ENCODE data around the gene GSE1. TPM values are rescaled to one million over a fixed set of nuclear protein-coding genes. Genes with fewer than 3 reads are reported as not detected.

GSE1 gene
- total RNA-seq, 2 donors from 2014 or later, result 57.2 to 62.5 TPM

- intact Hi-C loops (cut with DNase I), result no loop called here
- DNase-seq (ENCODE audit: low spot score), result no peak
Measured at GRCh38 chr16:85637061-85637807, 24.1 kb downstream of the GSE1 start.

DNA sequence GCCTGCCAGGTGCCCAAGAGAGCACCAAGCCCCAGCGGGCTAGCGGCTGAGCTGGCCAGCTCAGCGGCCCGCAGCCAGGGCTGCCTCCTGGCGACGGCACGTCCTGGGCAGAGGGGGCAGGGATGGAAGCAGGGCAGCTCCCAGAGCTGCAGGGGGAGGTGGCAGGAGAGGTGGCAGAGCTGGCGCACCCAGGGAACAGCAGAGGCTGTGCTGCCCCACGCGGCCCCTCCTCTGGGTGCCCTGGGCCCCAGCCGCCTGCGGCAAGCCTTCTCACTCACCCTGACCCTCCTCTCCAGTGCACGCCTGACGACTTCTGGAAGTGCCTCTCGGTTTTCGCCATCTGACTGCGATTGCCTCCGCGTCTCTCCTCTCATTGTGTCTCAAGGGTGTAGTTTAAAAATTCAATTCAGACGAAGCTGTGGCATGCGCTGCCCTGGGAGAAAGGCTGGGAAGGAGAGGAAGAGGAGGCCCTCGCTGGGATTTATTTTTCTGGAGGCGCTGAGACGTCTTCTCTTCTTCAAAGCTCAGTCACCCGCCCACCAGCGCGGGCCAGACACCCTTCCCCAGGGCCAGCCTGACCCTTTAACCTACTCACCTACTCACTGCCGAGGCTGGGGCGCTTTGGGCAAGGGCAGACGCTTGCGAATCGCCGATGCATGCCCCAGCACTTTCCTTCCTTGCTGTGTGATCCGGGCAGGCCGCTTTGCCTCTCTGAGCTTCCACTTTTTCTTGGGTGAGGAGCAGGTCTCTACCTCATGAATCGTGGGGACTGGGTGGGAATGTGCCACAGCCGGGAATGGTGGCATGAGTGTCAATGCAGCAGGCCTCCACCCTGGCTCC lies 24.9 kb downstream of the GSE1 start:
- no peak for DNase-seq (ENCODE audit: low spot score)
- intact Hi-C loops (cut with DNase I), result no loop called here

- intact Hi-C loops (cut with DNase I), result no loop called here
- no peak for DNase-seq (ENCODE audit: low spot score)
Measured at GRCh38 chr16:85638695-85639409, 25.7 kb downstream of the GSE1 start.

GRCh38 chr16:85639529-85640253 lies 26.6 kb downstream of the GSE1 start:
- intact Hi-C loops (cut with DNase I), result no loop called here

DNA sequence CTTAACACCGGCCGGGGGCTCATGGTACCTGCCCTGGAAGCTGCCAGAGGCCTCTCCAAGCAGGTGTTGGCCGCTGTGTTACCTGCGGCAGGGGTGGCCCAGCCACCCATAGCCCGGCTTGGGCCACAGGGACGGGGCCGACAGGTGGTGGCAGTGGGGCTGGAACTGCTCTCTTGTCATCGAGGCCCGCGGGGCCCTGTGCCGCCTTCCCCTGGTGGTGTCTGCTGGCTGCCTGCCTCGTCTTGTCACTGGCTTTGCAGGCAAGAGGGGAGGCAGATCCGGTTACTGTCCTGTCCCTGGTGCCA lies 27.1 kb downstream of the GSE1 start:
- DNase-seq (ENCODE audit: low spot score), result no peak
- intact Hi-C loops (cut with DNase I), result no loop called here

More at GRCh38 chr16:85639529-85640253, 26.6 kb downstream of the GSE1 start:
- DNase-seq (ENCODE audit: low spot score), result no peak

DNA sequence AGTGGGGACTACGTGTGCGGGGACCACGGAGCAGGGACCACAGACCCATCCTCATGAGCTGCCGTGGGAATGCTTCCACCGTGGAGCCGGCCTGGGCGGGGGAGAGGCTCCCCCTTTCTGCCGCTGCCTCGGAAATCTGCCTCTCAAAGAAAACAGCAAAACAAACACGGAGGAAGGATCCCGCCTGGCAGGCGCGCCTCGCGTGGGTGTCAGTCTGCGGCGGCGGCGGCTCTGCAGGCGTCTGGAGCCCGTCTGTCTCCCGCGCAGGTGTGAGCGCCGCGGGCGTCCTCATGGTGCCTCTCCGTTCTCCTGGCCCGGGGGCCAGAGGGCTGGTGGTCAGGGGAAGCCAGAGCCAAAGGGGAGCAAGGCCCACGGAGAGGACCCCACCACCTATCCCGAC lies 27.5 kb downstream of the GSE1 start:
- intact Hi-C loops (cut with DNase I), result no loop called here
- DNase-seq (ENCODE audit: low spot score), result no peak

DNA sequence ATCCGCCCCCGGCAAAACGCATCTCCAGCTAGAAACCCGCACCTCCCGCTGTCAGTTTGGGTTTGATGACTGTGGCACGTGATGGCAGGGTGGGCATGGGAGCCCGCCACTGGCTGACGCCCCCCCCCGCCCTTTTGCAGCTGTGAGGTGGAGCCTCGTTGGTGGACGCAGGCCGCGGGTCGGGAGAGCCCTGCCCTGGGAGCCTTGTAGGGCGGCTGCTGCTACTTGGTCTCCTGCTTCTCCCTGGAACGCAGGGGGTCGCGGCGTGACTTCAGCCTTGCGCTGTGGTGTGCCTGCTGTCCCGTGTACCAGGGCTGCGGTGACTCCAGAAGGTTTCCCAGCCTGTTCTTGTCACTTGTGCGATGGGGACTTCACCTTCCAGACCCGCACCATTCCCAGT lies 28.2 kb downstream of the GSE1 start:
- intact Hi-C loops (cut with DNase I), result no loop called here
- no peak for DNase-seq (ENCODE audit: low spot score)

DNA sequence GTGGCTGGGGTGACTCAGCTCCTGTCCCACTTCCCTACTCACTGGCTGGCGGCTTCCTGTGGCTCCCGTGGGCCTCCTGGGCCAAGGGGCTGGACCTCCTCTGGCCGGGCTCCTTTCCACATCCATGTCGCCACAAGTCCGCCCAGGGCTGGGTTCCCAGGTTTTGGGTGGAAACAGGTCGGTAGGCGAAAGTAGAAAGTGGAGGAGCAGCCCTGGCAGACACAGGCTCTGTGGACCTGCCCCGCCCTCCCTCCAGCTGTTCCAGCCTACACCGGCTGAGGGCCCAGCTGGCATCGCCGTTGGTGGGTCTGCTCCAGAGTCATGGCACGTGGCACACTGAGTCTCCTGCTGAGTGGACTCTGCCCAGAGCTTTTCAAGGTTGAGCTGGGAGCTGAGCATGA lies 28.7 kb downstream of the GSE1 start:
- DNase-seq (ENCODE audit: low spot score), result peak; percentile 88
- intact Hi-C loops (cut with DNase I), result no loop called here

- no peak for DNase-seq (ENCODE audit: low spot score)
- intact Hi-C loops (cut with DNase I), result no loop called here
Measured at GRCh38 chr16:85642762-85643358, 29.7 kb downstream of the GSE1 start.

DNA sequence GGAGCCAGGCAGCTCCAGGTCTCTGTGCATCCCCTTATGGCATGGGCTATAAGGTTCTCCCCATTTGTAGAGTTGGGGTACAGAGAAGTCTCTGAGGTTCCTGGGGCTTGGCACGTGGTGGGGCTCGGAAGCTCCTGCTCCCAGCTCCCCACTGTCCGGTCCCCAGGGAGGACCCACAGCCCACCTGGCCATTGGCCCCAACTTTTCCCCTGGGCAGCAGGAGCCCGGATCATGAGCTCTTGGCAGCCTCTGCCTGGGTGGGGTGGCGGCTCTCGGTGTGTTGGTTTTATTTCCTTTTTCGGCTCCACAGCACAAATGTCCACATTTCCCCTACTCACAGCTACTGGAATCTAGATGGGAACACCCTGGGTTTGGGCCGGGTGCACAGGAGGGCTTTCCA lies 30.5 kb downstream of the GSE1 start:
- intact Hi-C loops (cut with DNase I), result no loop called here
- DNase-seq (ENCODE audit: low spot score), result no peak

DNA sequence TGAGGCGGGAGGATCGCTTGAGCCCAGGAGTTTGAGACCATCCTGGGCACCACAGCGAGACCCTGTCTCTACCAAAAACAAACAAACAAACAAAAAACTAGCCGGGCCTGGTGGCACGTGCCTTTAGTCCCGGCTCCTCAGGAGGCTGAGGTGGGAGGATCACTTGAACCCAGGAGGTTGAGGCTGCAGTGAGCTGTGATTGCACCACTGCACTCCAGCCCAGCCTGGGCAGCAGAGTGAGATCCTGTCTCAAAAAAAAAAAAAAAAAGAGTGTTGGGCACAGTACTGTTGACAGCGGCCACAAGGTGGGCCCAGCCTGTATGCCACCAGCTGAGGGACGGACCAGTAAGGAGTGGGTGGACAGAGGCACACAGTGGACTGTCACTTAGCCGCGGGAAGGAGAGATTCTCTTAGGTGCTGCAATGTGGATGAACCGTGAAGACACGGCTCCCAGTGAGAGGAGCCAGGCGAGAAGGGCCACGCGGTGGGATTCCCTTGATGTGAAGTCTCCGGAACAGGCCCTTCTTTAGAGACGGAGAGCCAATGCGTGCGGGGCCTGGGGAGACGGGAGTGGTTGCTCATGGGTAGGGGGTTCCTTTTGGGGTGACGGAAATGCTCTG lies 31.1 kb downstream of the GSE1 start:
- intact Hi-C loops (cut with DNase I), result no loop called here
- DNase-seq (ENCODE audit: low spot score), result no peak

DNA sequence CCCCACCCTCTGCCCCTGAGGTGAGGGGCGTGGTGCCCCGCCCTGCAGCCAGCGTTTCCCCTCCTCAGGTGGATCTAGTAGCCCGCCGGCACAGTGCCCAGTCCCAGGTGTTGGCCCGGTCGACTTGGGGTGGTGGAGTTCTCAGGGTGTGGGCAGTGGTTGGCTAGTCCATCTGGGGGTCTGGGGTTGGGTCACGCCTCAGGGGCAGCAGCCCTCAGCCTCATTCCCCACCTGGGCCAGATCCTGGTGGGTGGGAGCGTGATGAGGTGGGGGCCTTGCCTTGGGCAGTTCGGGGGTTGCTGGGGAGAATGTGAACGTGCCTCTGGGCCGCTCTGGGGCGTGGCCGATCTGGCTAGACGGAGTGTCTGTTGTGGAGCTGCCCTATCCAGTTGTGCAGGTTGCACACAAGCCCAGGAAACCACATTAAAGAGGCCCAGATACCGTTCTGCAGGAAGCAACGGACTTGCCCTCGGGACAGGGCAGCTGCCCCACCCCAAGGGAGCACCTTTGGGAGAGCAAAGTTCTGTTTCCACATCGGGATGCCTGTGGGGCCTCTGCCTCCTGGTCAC lies 32.0 kb downstream of the GSE1 start:
- DNase-seq (ENCODE audit: low spot score), result no peak
- intact Hi-C loops (cut with DNase I), result no loop called here

DNA sequence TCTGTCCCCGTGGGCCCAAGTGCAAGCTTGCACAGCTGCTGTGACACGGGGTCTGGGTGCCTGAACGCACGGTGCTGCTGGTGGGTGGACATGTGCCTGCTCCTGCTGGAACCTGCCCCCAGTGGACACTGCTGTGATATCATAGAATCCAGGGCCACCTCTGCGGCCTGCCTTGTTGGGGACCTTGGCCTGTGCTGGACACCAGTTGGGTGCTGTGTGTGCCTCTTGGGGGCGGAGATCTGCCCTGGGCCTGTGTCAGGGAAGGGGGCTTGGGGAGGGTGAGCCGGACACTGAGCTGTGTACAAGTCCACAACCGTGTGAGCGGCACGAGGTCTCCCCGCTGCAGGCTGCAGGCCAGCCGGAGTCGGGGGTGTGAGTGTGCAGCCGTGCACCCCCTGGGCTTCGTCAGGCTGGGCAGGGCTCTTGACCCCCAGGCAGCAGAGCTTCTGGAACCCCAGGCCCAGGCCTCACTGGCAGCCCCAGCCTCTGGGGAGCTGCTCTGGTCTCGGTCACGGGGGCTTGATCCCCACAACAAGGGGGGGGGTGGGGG lies 33.3 kb downstream of the GSE1 start:
- intact Hi-C loops (cut with DNase I), result no loop called here
- DNase-seq (ENCODE audit: low spot score), result no peak

GRCh38 chr16:85646976-85647375 lies 33.9 kb downstream of the GSE1 start:
- intact Hi-C loops (cut with DNase I), result no loop called here
- DNase-seq (ENCODE audit: low spot score), result no peak

DNA sequence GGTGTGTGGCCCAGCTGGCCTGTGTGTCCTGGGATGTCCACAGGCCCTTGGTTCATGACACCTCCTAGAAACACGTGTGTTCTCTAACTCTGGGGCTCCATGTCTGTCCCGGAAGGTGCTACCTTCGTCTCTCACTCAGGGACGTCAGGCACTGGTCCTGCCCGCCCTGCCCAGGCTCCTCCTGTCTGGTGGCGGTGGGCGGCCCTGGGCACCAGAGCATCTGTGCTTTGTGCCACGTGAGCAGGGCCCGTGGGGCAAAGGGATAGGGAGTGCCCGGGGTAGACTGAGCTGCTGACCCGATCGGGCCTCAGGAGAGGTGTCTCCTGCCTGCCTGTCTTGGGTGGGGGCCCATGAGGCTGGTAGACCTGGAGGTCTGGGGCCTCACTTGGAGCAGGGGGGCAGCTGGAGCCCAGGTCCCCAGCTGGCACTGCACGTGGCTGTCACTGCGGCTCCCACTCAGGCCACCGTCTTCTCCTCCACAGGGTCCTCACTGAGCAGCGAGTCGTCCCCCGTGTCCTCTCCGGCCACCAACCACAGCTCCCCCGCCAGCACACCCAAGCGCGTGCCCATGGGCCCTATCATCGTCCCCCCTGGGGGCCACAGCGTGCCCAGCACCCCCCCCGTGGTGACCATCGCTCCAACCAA lies 35.1 kb downstream of the GSE1 start:
- no peak for DNase-seq (ENCODE audit: low spot score)
- intact Hi-C loops (cut with DNase I), result no loop called here

DNA sequence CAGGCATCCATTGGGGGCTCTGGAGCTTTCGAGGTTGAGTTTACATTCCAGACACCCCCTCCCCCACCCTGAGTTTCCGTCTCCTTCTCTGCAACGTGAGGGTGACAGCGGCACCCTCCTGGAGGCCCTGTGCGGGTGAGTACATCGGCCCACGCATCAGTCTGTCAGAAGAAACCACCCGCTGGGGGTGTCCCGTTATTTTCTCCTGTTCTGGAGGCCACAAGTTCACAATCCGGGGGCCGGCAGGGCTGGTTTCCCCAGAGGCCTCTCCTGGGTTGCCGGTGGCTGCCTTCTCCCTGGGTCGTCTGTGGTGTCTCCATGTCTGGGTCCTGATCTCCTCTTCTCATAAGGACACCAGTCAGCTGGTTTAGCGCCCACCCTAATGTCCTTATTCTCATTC lies 35.7 kb downstream of the GSE1 start:
- intact Hi-C loops (cut with DNase I), result no loop called here
- no peak for DNase-seq (ENCODE audit: low spot score)

DNA sequence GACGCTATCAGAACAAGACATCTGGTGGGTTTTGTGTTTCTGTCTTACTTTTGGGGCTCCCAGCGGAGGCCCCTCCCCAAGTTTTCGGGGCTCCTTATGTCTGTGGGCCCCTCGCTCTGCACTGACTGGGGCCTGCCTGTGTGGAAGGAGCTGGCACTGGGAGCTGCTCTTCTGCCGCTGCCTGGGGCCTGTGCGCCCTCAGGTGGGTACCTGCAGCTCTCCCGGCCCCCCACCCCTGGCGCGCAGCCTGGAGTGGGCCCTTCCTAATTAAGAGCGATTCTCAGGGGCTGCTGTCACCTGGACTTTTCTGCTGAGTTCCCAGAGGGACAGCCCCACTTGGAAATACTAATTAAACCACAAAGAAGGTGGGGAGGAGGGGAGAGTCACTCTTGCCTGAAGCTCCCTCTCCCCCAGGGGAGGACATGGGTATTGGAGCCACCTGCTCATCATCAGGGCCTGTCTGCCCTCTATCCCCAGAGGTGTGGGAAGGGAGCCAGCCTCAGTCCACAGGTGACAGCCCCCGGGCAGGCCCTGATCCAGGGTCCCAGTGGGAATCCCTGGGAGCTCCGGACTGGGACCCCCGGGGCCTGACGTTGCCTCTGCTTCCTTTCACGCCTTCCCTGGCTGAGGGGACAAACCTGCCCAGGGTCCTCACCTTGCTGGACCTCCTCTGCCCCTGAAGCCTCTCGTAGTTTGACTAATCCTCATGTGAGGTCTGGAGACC lies 36.5 kb downstream of the GSE1 start:
- DNase-seq (ENCODE audit: low spot score), result no peak
- intact Hi-C loops (cut with DNase I), result no loop called here

All from posterior vena cava (tissue), 2 donors.